ENCODE measurements around the gene XIRP2. TPM values are rescaled to one million over a fixed set of nuclear protein-coding genes. Genes with fewer than 3 reads are reported as not detected.

The XIRP2 gene
- total and polyA plus RNA-seq, 10 of the 15 experiments (the other 5 are each of a cell fraction or from before 2014, with no cell fraction given), result 0.03 TPM; not detected in 9

GRCh38 chr2:166958986-166959481, 70.8 kb downstream of the XIRP2 start:
- Histone ChIP-seq H3K79me2 (ENCODE audit: control insufficient read depth, insufficient read depth, low read length) (no peaks in the 10 kb centered on the region), H3K4me3 (no peak overlapping the region), H3K9me3 (replicated peaks; ENCODE audit: control insufficient read depth, insufficient read depth, low read length) (no peaks in the 10 kb centered on the region), H3K4me1 (ENCODE audit: control insufficient read depth, insufficient read depth, low read length) (no peaks in the 10 kb centered on the region), H3K27me3 (replicated peaks in 1 of 2; ENCODE audit: control insufficient read depth in 2 of 2, insufficient read depth in 2 of 2, low read length in 1 of 2) (no peaks in the 10 kb centered on the region), H3K36me3 (ENCODE audit: control insufficient read depth in 2 of 2, insufficient read depth in 2 of 2, low read length in 1 of 2) (no peaks in the 10 kb centered on the region), H4K20me1 (ENCODE audit: control insufficient read depth, insufficient read depth) (no peaks in the 10 kb centered on the region), H2AFZ (ENCODE audit: control insufficient read depth, low read depth, low read length) (no peak overlapping the region), H3K4me2 (ENCODE audit: control insufficient read depth, insufficient read depth) (no peak overlapping the region), H3K9ac (ENCODE audit: control insufficient read depth, insufficient read depth, low read length) (no peak overlapping the region), H3K27ac (ENCODE audit: control insufficient read depth, insufficient read depth) (no peak overlapping the region)
- no peak for FAIRE-seq
- ChIA-PET SMC1A (ENCODE audit: uncharacterized antibody, unreplicated experiment) (no interaction called here), CTCF (no interaction called here), RAD21 (ENCODE audit: unreplicated experiment) (no interaction called here), POLR2A (no interaction called here)
- intact Hi-C loops (cut with micrococcal nuclease; ENCODE audit: unreplicated experiment) (no loop called here), in situ Hi-C loops (cut with MboI) (no loop called here)
- BruUV-seq (replicated peaks), result no TSS peak
- 11% methylated on average over 4 of the region's 4 CpGs for WGBS (ENCODE audit: insufficient coverage, insufficient replicate concordance, low lambda C conversion rate, missing lambda C conversion rate)
- TF ChIP-seq ZBTB33 (IDR thresholded peaks at IDR 0.05), result no peak
- no peak for TF ChIP-seq NBN (IDR thresholded peaks at IDR 0.05)
- no peak for TF ChIP-seq EGR1 (IDR thresholded peaks at IDR 0.05; ENCODE audit: borderline replicate concordance in 1 of 2, low read depth in 2 of 2, low read length in 2 of 2)
- ATAC-seq, result no peak
- no peak for DNase-seq (ENCODE audit: low read depth, low spot score)

- Histone ChIP-seq H3K9me3 (replicated peaks; ENCODE audit: control insufficient read depth, insufficient read depth, low read length) (no peaks in the 10 kb centered on the region), H3K27ac (ENCODE audit: control insufficient read depth, insufficient read depth) (no peak overlapping the region), H3K4me3 (no peak overlapping the region), H3K4me1 (ENCODE audit: control insufficient read depth, insufficient read depth, low read length) (no peaks in the 10 kb centered on the region), H3K9ac (ENCODE audit: control insufficient read depth, insufficient read depth, low read length) (no peak overlapping the region), H2AFZ (ENCODE audit: control insufficient read depth, low read depth, low read length) (no peak overlapping the region), H3K27me3 (replicated peaks in 1 of 2; ENCODE audit: control insufficient read depth in 2 of 2, insufficient read depth in 2 of 2, low read length in 1 of 2) (no peaks in the 10 kb centered on the region), H3K4me2 (ENCODE audit: control insufficient read depth, insufficient read depth) (no peak overlapping the region), H3K36me3 (ENCODE audit: control insufficient read depth in 2 of 2, insufficient read depth in 2 of 2, low read length in 1 of 2) (no peaks in the 10 kb centered on the region), H3K79me2 (ENCODE audit: control insufficient read depth, insufficient read depth, low read length) (no peaks in the 10 kb centered on the region), H4K20me1 (ENCODE audit: control insufficient read depth, insufficient read depth) (no peaks in the 10 kb centered on the region)
- ChIA-PET POLR2A (no interaction called here), CTCF (no interaction called here), RAD21 (ENCODE audit: unreplicated experiment) (no interaction called here), SMC1A (ENCODE audit: uncharacterized antibody, unreplicated experiment) (no interaction called here)
- FAIRE-seq (no peak), DNase-seq (ENCODE audit: low read depth, low spot score) (no peak), ATAC-seq (no peak)
- 0% methylated on average over 1 of the region's 1 CpG for WGBS (ENCODE audit: insufficient coverage, insufficient replicate concordance, low lambda C conversion rate, missing lambda C conversion rate)
- no TSS peak for BruUV-seq (replicated peaks)
- in situ Hi-C loops (cut with MboI), result no loop called here
- intact Hi-C loops (cut with micrococcal nuclease; ENCODE audit: unreplicated experiment), result no loop called here
- TF ChIP-seq CHD4 (IDR thresholded peaks at IDR 0.05) (no peak), HDAC6 (IDR thresholded peaks at IDR 0.05; ENCODE audit: unreplicated experiment) (no peak), ZNF622 (IDR thresholded peaks at IDR 0.05) (no peak), POLR2AphosphoS5 (IDR thresholded peaks at IDR 0.05; ENCODE audit: low read length) (no peak), NKRF (conservative IDR thresholded peaks at IDR 0.05) (no peak), RCOR1 (conservative IDR thresholded peaks at IDR 0.05; ENCODE audit: low read depth, low read length) (no peak), RELB (IDR thresholded peaks at IDR 0.05; ENCODE audit: low read depth) (no peak), MLLT1 (IDR thresholded peaks at IDR 0.05) (no peak), CREM (IDR thresholded peaks at IDR 0.05; ENCODE audit: low read depth) (no peak)
Measured at GRCh38 chr2:166959556-166959955, 71.3 kb downstream of the XIRP2 start.
